DND-41 (cell line): ENCODE results near the gene C1orf35.
A peak's percentile ranks its signal among the peaks of the same experiment; 100 is the strongest.

Experiments
- ATAC-seq: fragments of 200-7000 bp; cut with Tn5 transposase; 3 replicates; pipeline ENCODE4 v1.9.1; 2021; ENCODE audit warnings: low read depth; ENCODE audit not compliant: insufficient read depth
- DNase-seq: peaks from one replicate; pipeline ENCODE4 v3.0.0-alpha.2; 2020
- H2AFZ ChIP-seq: 2 replicates; pipeline ENCODE4 v1.6.0; 2012; ENCODE audit warnings: low read depth, low read length
- H3K27ac ChIP-seq: 2 replicates; pipeline ENCODE4 v1.5.1; 2012; ENCODE audit warnings: low read length, inconsistent platforms
- H3K27me3 ChIP-seq: fragments of 200-600 bp; sonication (generic); 2 replicates; pipeline ENCODE4 v1.6.0; 2012; ENCODE audit warnings: low read length, mild to moderate bottlenecking, inconsistent platforms; ENCODE audit not compliant: insufficient read depth, poor library complexity
- H3K36me3 ChIP-seq: 2 replicates; pipeline ENCODE4 v1.5.1; 2012; ENCODE audit warnings: low read length, inconsistent platforms; ENCODE audit not compliant: insufficient read depth
- H3K4me1 ChIP-seq: 2 replicates; pipeline ENCODE4 v1.5.1; 2012; ENCODE audit warnings: mild to moderate bottlenecking, low read length; ENCODE audit not compliant: insufficient read depth
- H3K4me2 ChIP-seq: 2 replicates; pipeline ENCODE4 v1.6.0; 2012; ENCODE audit warnings: mild to moderate bottlenecking, moderate library complexity, low read length, inconsistent platforms; ENCODE audit not compliant: insufficient read depth
- H3K4me3 ChIP-seq, 2 experiments: fragments of 200-600 bp in 1 of 2; shearing (Covaris generic) in 1 of 2; 2 replicates each; pipeline ENCODE4 v1.5.1; 2012 to 2016; ENCODE audit warnings: inconsistent platforms in 2 of 2, low read length in 2 of 2, mild to moderate bottlenecking in 2 of 2, low read depth in 1 of 2, moderate library complexity in 1 of 2
- H3K79me2 ChIP-seq: 2 replicates; pipeline ENCODE4 v1.6.0; 2012; ENCODE audit warnings: low read length, inconsistent platforms; ENCODE audit not compliant: insufficient read depth
- H3K9ac ChIP-seq: 2 replicates; pipeline ENCODE4 v1.6.0; 2012; ENCODE audit warnings: low read depth, mild to moderate bottlenecking, inconsistent platforms, low read length, moderate library complexity
- H3K9me3 ChIP-seq: 2 replicates; pipeline ENCODE4 v1.5.1; 2012; ENCODE audit warnings: low read length, moderate library complexity, mild to moderate bottlenecking, inconsistent platforms; ENCODE audit not compliant: insufficient read depth, severe bottlenecking
- H4K20me1 ChIP-seq: 2 replicates; pipeline ENCODE4 v1.6.0; 2012; ENCODE audit warnings: low read length; ENCODE audit not compliant: insufficient read depth
- CTCF ChIP-seq: IDR thresholded peaks from 2 replicates; pipeline ENCODE4 v1.5.1; 2012; ENCODE audit warnings: borderline replicate concordance, low read length, moderate library complexity, mild to moderate bottlenecking; ENCODE audit not compliant: poor library complexity, severe bottlenecking; ENCODE audit errors: extremely low read depth
- EZH2 ChIP-seq: IDR thresholded peaks from 3 replicates; pipeline ENCODE4 v1.6.1; 2012; ENCODE audit warnings: borderline replicate concordance, low read depth, mild to moderate bottlenecking, moderate library complexity, low read length, inconsistent platforms; ENCODE audit not compliant: severe bottlenecking

C1orf35 gene

GRCh38 chr1:228108742-228109072, 5.6 kb upstream of the C1orf35 start:
- Histone ChIP-seq H3K79me2 (peaks cover 36% of the 10 kb centered on the region), H3K4me2 (peak overlapping the region; percentile 91), H2AFZ (peak overlapping the region; percentile 83), H3K4me3 (peak overlapping the region; percentile 30 to 84), H3K27ac (peak overlapping the region; percentile 73), H3K4me1 (peaks cover 45% of the 10 kb centered on the region), H3K9me3 (no peaks in the 10 kb centered on the region), H3K27me3 (no peaks in the 10 kb centered on the region), H3K36me3 (peaks cover 30% of the 10 kb centered on the region), H3K9ac (peak overlapping the region; percentile 75), H4K20me1 (peaks cover 4% of the 10 kb centered on the region; the same call in 1 of the 2 replicates)
- ATAC-seq (no peak; the same call in 2 of the 3 replicates), DNase-seq (peak; percentile 38)
- TF ChIP-seq CTCF (no peak), EZH2 (no peak)

GRCh38 chr1:228108055-228108690, 5.0 kb upstream of the C1orf35 start:
- Histone ChIP-seq H3K9ac (peak overlapping the region; percentile 75), H3K27ac (peak overlapping the region; percentile 73), H3K9me3 (no peaks in the 10 kb centered on the region), H2AFZ (no peak overlapping the region), H3K4me3 (peak overlapping the region; percentile 30 to 84), H4K20me1 (peaks cover 4% of the 10 kb centered on the region; the same call in 1 of the 2 replicates), H3K4me1 (peaks cover 48% of the 10 kb centered on the region), H3K36me3 (peaks cover 30% of the 10 kb centered on the region), H3K79me2 (peaks cover 40% of the 10 kb centered on the region), H3K4me2 (peak overlapping the region; percentile 91), H3K27me3 (no peaks in the 10 kb centered on the region)
- TF ChIP-seq CTCF (no peak), EZH2 (no peak)
- no peak for DNase-seq
- ATAC-seq: no peak

DNA sequence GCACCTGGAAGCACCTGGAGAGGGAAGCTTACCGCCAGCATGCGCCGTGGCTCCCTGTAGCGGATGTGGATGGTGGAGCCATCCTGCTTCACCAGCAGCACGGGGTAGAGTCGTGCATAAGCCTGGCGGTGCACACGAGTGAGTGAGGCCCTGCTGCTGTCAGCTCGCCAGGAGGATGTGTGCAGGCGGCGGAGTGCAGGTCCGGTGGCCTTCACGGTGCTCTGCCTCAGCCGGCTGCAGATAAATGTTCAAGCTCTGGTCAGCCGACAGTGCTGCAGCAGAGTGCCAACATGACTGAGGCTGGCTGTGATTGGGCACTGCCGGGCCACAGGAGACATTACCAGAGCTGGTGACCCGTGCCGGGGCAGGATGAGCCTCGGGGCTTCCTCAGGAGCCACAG, 4.5 kb upstream of the C1orf35 start:
- no peak overlapping the region for H3K27ac ChIP-seq
- no peaks in the 10 kb centered on the region for H3K27me3 ChIP-seq
- TF ChIP-seq CTCF (no peak), EZH2 (no peak)
- H3K4me1 ChIP-seq: peaks cover 48% of the 10 kb centered on the region
- no peaks in the 10 kb centered on the region for H3K9me3 ChIP-seq
- DNase-seq (no peak), ATAC-seq (no peak)
- H3K4me3 ChIP-seq: peak overlapping the region in 1 of 2 experiments; percentile 84; a peak in 1 of 4 replicates
- no peak overlapping the region for H2AFZ ChIP-seq
- peaks cover 30% of the 10 kb centered on the region for H3K36me3 ChIP-seq
- H3K9ac ChIP-seq: peak overlapping the region; percentile 75; the same call in 1 of the 2 replicates
- H3K4me2 ChIP-seq: peak overlapping the region; percentile 91
- peaks cover 4% of the 10 kb centered on the region; the same call in 1 of the 2 replicates for H4K20me1 ChIP-seq
- peaks cover 45% of the 10 kb centered on the region for H3K79me2 ChIP-seq

- Histone ChIP-seq H3K4me2 (no peak overlapping the region), H3K9ac (no peak overlapping the region), H3K27me3 (no peaks in the 10 kb centered on the region), H3K4me3 (no peak overlapping the region), H2AFZ (no peak overlapping the region), H4K20me1 (peaks cover 10% of the 10 kb centered on the region; the same call in 1 of the 2 replicates), H3K27ac (no peak overlapping the region), H3K9me3 (no peaks in the 10 kb centered on the region), H3K36me3 (peaks cover 30% of the 10 kb centered on the region), H3K79me2 (peaks cover 54% of the 10 kb centered on the region), H3K4me1 (peaks cover 56% of the 10 kb centered on the region)
- DNase-seq (no peak), ATAC-seq (no peak)
- TF ChIP-seq CTCF: no peak
- TF ChIP-seq EZH2: no peak
Observed at GRCh38 chr1:228106800-228107054, 3.6 kb upstream of the C1orf35 start.
